GM23338 (cell line): ENCODE measurements around the gene CDK18. TPM values are rescaled to one million over a fixed set of nuclear protein-coding genes. Genes with fewer than 3 reads are reported as not detected.
"Not testable (repeated sequence)": the region's sequence is repeated elsewhere in the genome, so short reads cannot be mapped to it uniquely, and the experiment has no call there.

ENCODE experiments used
- ATAC-seq: fragments of 200-7000 bp; cut with Tn5 transposase; 3 replicates; pipeline ENCODE4 v1.9.1; 2020
- DNase-seq: peaks from one replicate; pipeline ENCODE4 v3.0.0-alpha.2; 2015; ENCODE audit warnings: low spot score
- H2AFZ ChIP-seq: fragments of 200-600 bp; sonication (generic); 2 replicates; pipeline ENCODE4 v1.8.0; 2016; ENCODE audit warnings: antibody characterized with exemption, mild to moderate bottlenecking, moderate library complexity
- H3F3A ChIP-seq: fragments of 200-600 bp; sonication (generic); replicated peaks from 2 replicates; pipeline ENCODE4 v1.8.0; 2017; ENCODE audit warnings: antibody characterized with exemption, mixed run types, low read depth
- H3K27ac ChIP-seq: fragments of 200-600 bp; sonication (generic); 2 replicates; pipeline ENCODE4 v1.6.1; 2016; ENCODE audit warnings: low read depth
- H3K27me3 ChIP-seq: fragments of 200-600 bp; sonication (generic); 2 replicates; pipeline ENCODE4 v1.8.0; 2016; ENCODE audit warnings: mild to moderate bottlenecking, mixed run types, moderate library complexity; ENCODE audit not compliant: insufficient read depth
- H3K36me3 ChIP-seq: fragments of 200-600 bp; sonication (generic); 2 replicates; pipeline ENCODE4 v1.8.0; 2016; ENCODE audit warnings: mild to moderate bottlenecking; ENCODE audit not compliant: insufficient read depth
- H3K4me1 ChIP-seq: fragments of 200-600 bp; sonication (generic); 2 replicates; pipeline ENCODE4 v1.8.0; 2016; ENCODE audit warnings: mild to moderate bottlenecking, moderate library complexity; ENCODE audit not compliant: insufficient read depth
- H3K4me2 ChIP-seq: fragments of 200-600 bp; sonication (generic); 2 replicates; pipeline ENCODE4 v1.7.1; 2017; ENCODE audit warnings: mixed run types
- H3K4me3 ChIP-seq: fragments of 200-600 bp; sonication (generic); 2 replicates; pipeline ENCODE4 v1.6.1; 2016; ENCODE audit warnings: mixed run types
- H3K79me2 ChIP-seq: fragments of 200-600 bp; sonication (generic); replicated peaks from 2 replicates; pipeline ENCODE4 v1.8.0; 2017; ENCODE audit warnings: mild to moderate bottlenecking; ENCODE audit not compliant: insufficient read depth
- H3K9me2 ChIP-seq: fragments of 200-600 bp; sonication (generic); 2 replicates; pipeline ENCODE4 v1.8.0; 2017; ENCODE audit not compliant: insufficient read depth
- H4K20me1 ChIP-seq: fragments of 200-600 bp; sonication (generic); replicated peaks from 2 replicates; pipeline ENCODE4 v1.8.0; 2017; ENCODE audit warnings: mild to moderate bottlenecking; ENCODE audit not compliant: insufficient read depth
- H3K27ac Mint-ChIP-seq: 2 replicates; pipeline ENCODE4 v1.8.0; 2020; ENCODE audit warnings: inconsistent platforms, mild to moderate bottlenecking, moderate library complexity, mixed read lengths
- H3K27me3 Mint-ChIP-seq: 3 replicates; pipeline ENCODE4 v1.8.0; 2022; ENCODE audit warnings: low read depth, mild to moderate bottlenecking, moderate library complexity, mixed read lengths, inconsistent platforms; ENCODE audit not compliant: insufficient read depth, poor library complexity
- H3K36me3 Mint-ChIP-seq: 3 replicates; pipeline ENCODE4 v1.8.0; 2021; ENCODE audit warnings: low read depth, mild to moderate bottlenecking, inconsistent platforms, moderate library complexity, mixed read lengths
- H3K4me1 Mint-ChIP-seq: 3 replicates; pipeline ENCODE4 v1.8.0; 2020; ENCODE audit warnings: mild to moderate bottlenecking, inconsistent platforms, mixed read lengths
- H3K4me3 Mint-ChIP-seq: 3 replicates; pipeline ENCODE4 v1.8.0; 2021; ENCODE audit warnings: moderate library complexity, mild to moderate bottlenecking, inconsistent platforms, mixed read lengths
- H3K9me3 Mint-ChIP-seq: 3 replicates; pipeline ENCODE4 v1.8.0; 2020; ENCODE audit warnings: moderate library complexity, mild to moderate bottlenecking, inconsistent platforms, mixed read lengths
- CREB1 ChIP-seq: fragments of 250-450 bp; sonication (Bioruptor Pico); IDR thresholded peaks from 2 replicates; pipeline ENCODE4 v1.5.0; 2020; ENCODE audit warnings: low read depth, mild to moderate bottlenecking, moderate library complexity
- EZH2phosphoT487 ChIP-seq: fragments of 200-600 bp; sonication (generic); IDR thresholded peaks from one replicate; pipeline ENCODE4 v1.8.1; 2018; ENCODE audit warnings: antibody characterized with exemption; ENCODE audit not compliant: unreplicated experiment
- polyA plus RNA-seq: library from polyadenylated mRNA; unstranded; fragments of >200 nt; fragmentation: Nextera tagmentation; extraction: Ambion mirVana; gene quantifications from 2 replicates; pipeline ENCODE4 v1.2.1, GENCODE V29; 2016
- total RNA-seq: library from RNA; depleted of rRNA; stranded (reverse); fragments of >200 nt; shearing (Covaris generic); gene quantifications from 2 replicates; pipeline ENCODE4 v1.2.3, GENCODE V29; 2014
- TF ChIP-seq, protein P1 (sequence below), 2 experiments: fragments of 200-600 bp in 1 of 2; sonication (generic) in 1 of 2; conservative IDR thresholded peaks; 2 replicates each; pipeline versions ENCODE4 v1.5.1 to v1.6.1; 2016 to 2017; ENCODE audit warnings: antibody characterized with exemption in 2 of 2, low read depth in 2 of 2, mild to moderate bottlenecking in 2 of 2, moderate library complexity in 1 of 2
- TF ChIP-seq, protein P2 (sequence below): IDR thresholded peaks from 2 replicates; pipeline ENCODE4 v1.6.1; 2016; ENCODE audit warnings: antibody characterized with exemption

The CDK18 gene
- total and polyA plus RNA-seq, 2 experiments from 2014 or later, result 21.1 to 46.5 TPM

DNA sequence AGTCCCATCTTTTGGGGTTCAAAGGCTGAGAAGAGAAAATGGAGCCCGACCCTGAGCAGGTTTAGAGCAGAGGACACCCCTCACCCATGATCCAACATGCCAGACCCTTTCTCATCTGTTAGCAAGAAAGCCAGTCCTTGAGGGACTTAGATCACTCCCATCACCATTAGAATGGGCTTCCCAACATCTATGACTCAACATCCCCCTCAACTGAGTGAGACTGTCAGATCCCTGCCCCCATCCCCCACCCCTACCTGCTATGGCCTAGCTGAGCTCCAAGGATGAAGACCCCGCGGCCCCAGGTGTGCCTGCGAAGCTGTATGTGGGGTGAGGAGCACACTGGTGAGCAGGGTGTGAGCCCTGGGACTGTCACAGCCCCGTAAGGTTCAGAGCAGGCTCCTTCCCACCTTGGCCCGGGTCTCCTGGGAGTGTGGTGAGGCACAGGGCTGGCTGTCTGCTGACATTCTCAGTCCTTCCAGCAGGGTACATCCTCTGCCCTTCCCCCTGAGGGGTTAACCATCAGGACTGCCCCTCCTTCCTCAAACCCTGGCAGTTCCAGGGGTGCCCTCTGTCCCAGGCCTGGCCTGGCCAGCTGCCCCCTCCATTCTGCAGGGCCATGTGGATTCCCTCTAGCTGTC is 27.2 kb upstream of the CDK18 start (continued):
- TF ChIP-seq, protein P1, sequence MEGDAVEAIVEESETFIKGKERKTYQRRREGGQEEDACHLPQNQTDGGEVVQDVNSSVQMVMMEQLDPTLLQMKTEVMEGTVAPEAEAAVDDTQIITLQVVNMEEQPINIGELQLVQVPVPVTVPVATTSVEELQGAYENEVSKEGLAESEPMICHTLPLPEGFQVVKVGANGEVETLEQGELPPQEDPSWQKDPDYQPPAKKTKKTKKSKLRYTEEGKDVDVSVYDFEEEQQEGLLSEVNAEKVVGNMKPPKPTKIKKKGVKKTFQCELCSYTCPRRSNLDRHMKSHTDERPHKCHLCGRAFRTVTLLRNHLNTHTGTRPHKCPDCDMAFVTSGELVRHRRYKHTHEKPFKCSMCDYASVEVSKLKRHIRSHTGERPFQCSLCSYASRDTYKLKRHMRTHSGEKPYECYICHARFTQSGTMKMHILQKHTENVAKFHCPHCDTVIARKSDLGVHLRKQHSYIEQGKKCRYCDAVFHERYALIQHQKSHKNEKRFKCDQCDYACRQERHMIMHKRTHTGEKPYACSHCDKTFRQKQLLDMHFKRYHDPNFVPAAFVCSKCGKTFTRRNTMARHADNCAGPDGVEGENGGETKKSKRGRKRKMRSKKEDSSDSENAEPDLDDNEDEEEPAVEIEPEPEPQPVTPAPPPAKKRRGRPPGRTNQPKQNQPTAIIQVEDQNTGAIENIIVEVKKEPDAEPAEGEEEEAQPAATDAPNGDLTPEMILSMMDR (conservative IDR thresholded peaks at IDR 0.05; ENCODE audit: low read depth in 2 of 2), result no peak; a peak in 1 of 4 replicates

DNA sequence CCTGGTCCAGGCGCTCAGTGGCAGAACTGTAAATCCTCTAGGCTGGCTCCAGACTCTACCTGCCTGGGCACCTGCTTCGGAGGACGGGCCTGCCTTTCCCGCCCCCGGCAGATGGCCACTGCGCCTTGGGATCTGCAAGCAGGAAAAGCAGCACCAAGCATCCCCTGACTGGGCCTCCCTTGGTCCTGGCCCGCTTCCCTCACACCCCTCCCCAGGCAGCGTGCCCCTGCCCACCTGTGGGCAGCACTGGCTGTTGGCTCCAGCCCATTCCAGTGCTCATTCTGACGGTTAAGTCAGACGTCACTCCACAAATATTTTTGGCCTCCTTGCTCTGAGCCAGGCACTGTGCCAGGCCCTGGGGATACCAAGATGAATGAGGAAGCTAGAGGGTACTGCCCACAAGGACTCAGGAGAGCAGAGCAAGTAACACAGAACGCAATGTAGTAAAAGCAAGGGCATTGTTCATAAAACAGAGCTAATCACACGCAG is 26.7 kb upstream of the CDK18 start:
- TF ChIP-seq EZH2phosphoT487 (no peak), CREB1 (CRISPR knock-in tag) (no peak)
- TF ChIP-seq, protein P2, sequence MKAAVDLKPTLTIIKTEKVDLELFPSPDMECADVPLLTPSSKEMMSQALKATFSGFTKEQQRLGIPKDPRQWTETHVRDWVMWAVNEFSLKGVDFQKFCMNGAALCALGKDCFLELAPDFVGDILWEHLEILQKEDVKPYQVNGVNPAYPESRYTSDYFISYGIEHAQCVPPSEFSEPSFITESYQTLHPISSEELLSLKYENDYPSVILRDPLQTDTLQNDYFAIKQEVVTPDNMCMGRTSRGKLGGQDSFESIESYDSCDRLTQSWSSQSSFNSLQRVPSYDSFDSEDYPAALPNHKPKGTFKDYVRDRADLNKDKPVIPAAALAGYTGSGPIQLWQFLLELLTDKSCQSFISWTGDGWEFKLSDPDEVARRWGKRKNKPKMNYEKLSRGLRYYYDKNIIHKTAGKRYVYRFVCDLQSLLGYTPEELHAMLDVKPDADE, result no peak
- TF ChIP-seq, protein P1 (conservative IDR thresholded peaks at IDR 0.05; ENCODE audit: low read depth in 2 of 2), result no peak; a peak in 1 of 4 replicates
- Histone ChIP-seq H3K4me2 (peak overlapping the region; percentile 55), H3K36me3 (no peaks in the 10 kb centered on the region), H3K4me1 (peaks cover 10% of the 10 kb centered on the region; the same call in 1 of the 2 replicates), H3K9me2 (no peaks in the 10 kb centered on the region), H3K79me2 (no peaks in the 10 kb centered on the region), H3K27ac (no peak overlapping the region), H4K20me1 (no peaks in the 10 kb centered on the region), H3K4me3 (no peak overlapping the region), H3F3A (peaks cover 2% of the 10 kb centered on the region; the same call in 1 of the 2 replicates), H2AFZ (peak overlapping the region; percentile 81), H3K27me3 (no peaks in the 10 kb centered on the region)
- H3K4me1 Mint-ChIP-seq, result peaks cover 51% of the 10 kb centered on the region
- peaks cover 6% of the 10 kb centered on the region; the same call in 2 of the 3 replicates for H3K36me3 Mint-ChIP-seq
- ATAC-seq (no peak; the same call in 2 of the 3 replicates), DNase-seq (no peak)
- H3K27me3 Mint-ChIP-seq, result peaks cover 22% of the 10 kb centered on the region
- H3K27ac Mint-ChIP-seq, result no peak overlapping the region
- no peak overlapping the region for H3K4me3 Mint-ChIP-seq
- peaks cover 16% of the 10 kb centered on the region for H3K9me3 Mint-ChIP-seq

DNA sequence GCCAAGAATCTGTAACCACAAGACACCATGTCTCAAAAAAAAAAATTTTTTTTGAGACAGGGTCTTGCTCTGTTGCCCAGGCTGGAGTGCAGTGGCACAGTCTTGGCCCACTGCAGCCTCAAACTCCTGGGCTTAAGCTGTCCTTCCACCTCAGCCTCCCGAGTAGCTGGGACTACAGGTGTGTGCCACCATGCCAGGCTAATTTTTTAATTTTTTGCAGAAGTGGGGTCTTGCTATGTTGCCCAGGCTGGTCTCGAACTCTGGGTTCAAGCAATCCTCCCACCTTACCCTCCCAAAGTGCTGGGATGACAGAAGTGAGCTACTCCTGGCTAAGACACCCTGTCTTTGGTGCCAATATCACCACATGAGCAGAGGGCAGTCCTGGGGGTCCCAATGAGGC is 25.5 kb upstream of the CDK18 start:
- DNase-seq, H3K36me3 Mint-ChIP-seq, H3K27ac ChIP-seq, H3K9me2 ChIP-seq, H3K27me3 ChIP-seq, H3K4me2 ChIP-seq, H3K79me2 ChIP-seq, H2AFZ ChIP-seq, ATAC-seq, H3F3A ChIP-seq, H3K27ac Mint-ChIP-seq, H3K4me3 ChIP-seq, H4K20me1 ChIP-seq, H3K36me3 ChIP-seq, H3K4me3 Mint-ChIP-seq: not testable (repeated sequence)
- Mint-ChIP-seq H3K9me3 (peaks cover 16% of the 10 kb centered on the region), H3K27me3 (peaks cover 24% of the 10 kb centered on the region), H3K4me1 (peaks cover 50% of the 10 kb centered on the region)
- H3K4me1 ChIP-seq, result peaks cover 11% of the 10 kb centered on the region; the same call in 1 of the 2 replicates
